ENCODE data around the gene SLC6A6. TPM values are rescaled to one million over a fixed set of nuclear protein-coding genes. Genes with fewer than 3 reads are reported as not detected.

The SLC6A6 gene
- polyA plus RNA-seq, 2 donors: 2.5 to 3.8 TPM

DNA sequence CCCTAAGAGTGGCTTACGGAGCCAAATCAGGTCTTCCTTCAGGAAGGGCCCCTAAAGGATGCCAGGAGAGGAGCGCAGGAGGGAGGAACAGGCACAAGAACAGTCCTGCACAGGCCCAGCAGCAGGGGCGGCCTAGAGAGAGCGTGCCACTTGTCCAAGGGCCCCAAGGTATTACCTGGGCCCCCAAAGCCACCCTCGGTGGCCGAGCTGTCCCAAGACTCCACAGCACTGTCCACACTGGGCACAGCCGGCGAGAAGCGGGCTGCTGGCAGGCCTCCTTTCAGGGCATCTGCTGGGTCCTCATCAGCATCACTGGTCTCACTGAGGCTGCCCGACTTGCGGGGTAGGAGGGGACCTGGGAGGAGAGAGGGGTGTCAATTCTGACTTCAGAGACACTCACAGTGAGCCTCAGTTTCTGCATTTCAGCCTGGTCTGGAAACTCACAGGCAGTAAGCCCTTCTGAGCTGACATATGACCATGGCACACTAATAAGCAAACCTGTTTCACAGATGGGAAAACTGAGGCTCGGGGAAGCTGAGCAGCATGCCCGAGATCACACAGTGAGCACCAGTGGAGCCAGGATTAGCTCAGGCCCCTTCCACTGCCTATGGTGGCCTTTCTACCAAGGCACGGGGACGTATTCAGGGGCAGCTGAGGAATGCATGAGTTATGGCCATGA is 104.4 kb downstream of the SLC6A6 start:
- Histone ChIP-seq H3K9me3 (ENCODE audit: control insufficient read depth in 2 of 2, insufficient read depth in 1 of 2, low read depth in 1 of 2, low read length in 1 of 2) (peaks cover 4 to 7% of the 10 kb centered on the region in 2 donors), H3K27me3 (ENCODE audit: control insufficient read depth in 1 of 2, insufficient read depth in 2 of 2, low read length in 2 of 2) (no peaks in the 10 kb centered on the region), H3K36me3 (ENCODE audit: control insufficient read depth in 2 of 2, insufficient read depth in 2 of 2, low read length in 1 of 2) (no peaks in the 10 kb centered on the region), H3K4me3 (ENCODE audit: low read depth in 1 of 2, low read length in 2 of 2) (no peak overlapping the region), H3K4me1 (ENCODE audit: control insufficient read depth in 2 of 2, insufficient read depth in 2 of 2, low read length in 1 of 2) (no peaks in the 10 kb centered on the region), H3K27ac (ENCODE audit: low read depth in 2 of 2, low read length in 1 of 2) (no peak overlapping the region)
- 88% methylated on average over 15 of the region's 15 CpGs for WGBS, 2 donors

DNA sequence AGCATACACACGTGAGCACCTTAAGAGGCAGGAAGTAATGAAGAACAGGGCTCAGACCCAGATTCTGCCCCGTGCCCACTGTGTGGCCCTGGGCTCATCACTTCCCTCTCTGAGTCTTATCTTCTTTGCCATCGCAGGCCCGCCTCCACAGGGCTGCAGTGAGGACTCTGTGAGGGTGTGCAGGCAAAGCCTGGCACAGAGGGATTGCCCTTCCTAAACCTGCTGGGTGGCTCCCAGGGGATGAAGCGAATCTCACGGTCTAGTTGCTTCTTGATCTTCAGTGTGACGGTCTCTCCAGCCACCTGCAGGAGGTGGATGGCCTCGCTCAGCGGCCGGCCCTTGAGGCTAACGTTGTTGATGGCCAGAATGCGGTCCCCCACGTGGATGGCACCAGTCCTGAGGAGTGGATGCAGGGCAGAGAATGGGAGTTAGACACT is 104.9 kb downstream of the SLC6A6 start:
- Histone ChIP-seq H3K27me3 (ENCODE audit: control insufficient read depth in 1 of 2, insufficient read depth in 2 of 2, low read length in 2 of 2) (no peaks in the 10 kb centered on the region), H3K27ac (ENCODE audit: low read depth in 2 of 2, low read length in 1 of 2) (no peak overlapping the region), H3K9me3 (ENCODE audit: control insufficient read depth in 2 of 2, insufficient read depth in 1 of 2, low read depth in 1 of 2, low read length in 1 of 2) (peaks cover 4 to 7% of the 10 kb centered on the region in 2 donors), H3K36me3 (ENCODE audit: control insufficient read depth in 2 of 2, insufficient read depth in 2 of 2, low read length in 1 of 2) (no peaks in the 10 kb centered on the region), H3K4me1 (ENCODE audit: control insufficient read depth in 2 of 2, insufficient read depth in 2 of 2, low read length in 1 of 2) (no peaks in the 10 kb centered on the region), H3K4me3 (ENCODE audit: low read depth in 1 of 2, low read length in 2 of 2) (no peak overlapping the region)
- 68 to 74% methylated on average over 13 of the region's 13 CpGs for WGBS, 2 donors

- WGBS, 2 donors: 79 to 85% methylated on average over 6 of the region's 6 CpGs
- Histone ChIP-seq H3K27me3 (ENCODE audit: control insufficient read depth in 1 of 2, insufficient read depth in 2 of 2, low read length in 2 of 2) (no peaks in the 10 kb centered on the region), H3K9me3 (ENCODE audit: control insufficient read depth in 2 of 2, insufficient read depth in 1 of 2, low read depth in 1 of 2, low read length in 1 of 2) (peaks cover 4 to 5% of the 10 kb centered on the region in 2 donors), H3K27ac (ENCODE audit: low read depth in 2 of 2, low read length in 1 of 2) (no peak overlapping the region), H3K4me1 (ENCODE audit: control insufficient read depth in 2 of 2, insufficient read depth in 2 of 2, low read length in 1 of 2) (no peaks in the 10 kb centered on the region), H3K36me3 (ENCODE audit: control insufficient read depth in 2 of 2, insufficient read depth in 2 of 2, low read length in 1 of 2) (no peaks in the 10 kb centered on the region), H3K4me3 (ENCODE audit: low read depth in 1 of 2, low read length in 2 of 2) (no peak overlapping the region)
Observed at GRCh38 chr3:14507757-14508504, 105.5 kb downstream of the SLC6A6 start.

- 43 to 49% methylated on average over 3 of the region's 3 CpGs for WGBS, 2 donors
- Histone ChIP-seq H3K27me3 (ENCODE audit: control insufficient read depth in 1 of 2, insufficient read depth in 2 of 2, low read length in 2 of 2) (no peaks in the 10 kb centered on the region), H3K4me1 (ENCODE audit: control insufficient read depth in 2 of 2, insufficient read depth in 2 of 2, low read length in 1 of 2) (no peaks in the 10 kb centered on the region), H3K9me3 (ENCODE audit: control insufficient read depth in 2 of 2, insufficient read depth in 1 of 2, low read depth in 1 of 2, low read length in 1 of 2) (peaks cover 0 to 1% of the 10 kb centered on the region in 2 donors), H3K36me3 (ENCODE audit: control insufficient read depth in 2 of 2, insufficient read depth in 2 of 2, low read length in 1 of 2) (no peaks in the 10 kb centered on the region), H3K4me3 (ENCODE audit: low read depth in 1 of 2, low read length in 2 of 2) (no peak overlapping the region), H3K27ac (ENCODE audit: low read depth in 2 of 2, low read length in 1 of 2) (no peak overlapping the region)
Observed at GRCh38 chr3:14508505-14508819, 106.1 kb downstream of the SLC6A6 start.

GRCh38 chr3:14508966-14509795 is 106.8 kb downstream of the SLC6A6 start:
- H3K4me3 ChIP-seq (ENCODE audit: low read depth in 1 of 2, low read length in 2 of 2): no peak overlapping the region
- no peaks in the 10 kb centered on the region for H3K9me3 ChIP-seq (ENCODE audit: control insufficient read depth in 2 of 2, insufficient read depth in 1 of 2, low read depth in 1 of 2, low read length in 1 of 2)
- H3K4me1 ChIP-seq (ENCODE audit: control insufficient read depth in 2 of 2, insufficient read depth in 2 of 2, low read length in 1 of 2): no peaks in the 10 kb centered on the region
- no peaks in the 10 kb centered on the region for H3K36me3 ChIP-seq (ENCODE audit: control insufficient read depth in 2 of 2, insufficient read depth in 2 of 2, low read length in 1 of 2)
- no peak overlapping the region for H3K27ac ChIP-seq (ENCODE audit: low read depth in 2 of 2, low read length in 1 of 2)
- H3K27me3 ChIP-seq (ENCODE audit: control insufficient read depth in 1 of 2, insufficient read depth in 2 of 2, low read length in 2 of 2): no peaks in the 10 kb centered on the region
- WGBS, 2 donors: 23 to 25% methylated on average over 17 to 22 of the region's 22 CpGs

- Histone ChIP-seq H3K27me3 (ENCODE audit: control insufficient read depth in 1 of 2, insufficient read depth in 2 of 2, low read length in 2 of 2) (no peaks in the 10 kb centered on the region), H3K9me3 (ENCODE audit: control insufficient read depth in 2 of 2, insufficient read depth in 1 of 2, low read depth in 1 of 2, low read length in 1 of 2) (no peaks in the 10 kb centered on the region), H3K27ac (ENCODE audit: low read depth in 2 of 2, low read length in 1 of 2) (no peak overlapping the region), H3K36me3 (ENCODE audit: control insufficient read depth in 2 of 2, insufficient read depth in 2 of 2, low read length in 1 of 2) (no peaks in the 10 kb centered on the region), H3K4me1 (ENCODE audit: control insufficient read depth in 2 of 2, insufficient read depth in 2 of 2, low read length in 1 of 2) (no peaks in the 10 kb centered on the region), H3K4me3 (ENCODE audit: low read depth in 1 of 2, low read length in 2 of 2) (no peak overlapping the region)
- 90 to 92% methylated on average over 10 of the region's 10 CpGs for WGBS, 2 donors
Observed at GRCh38 chr3:14509796-14510100, 107.3 kb downstream of the SLC6A6 start.

- Histone ChIP-seq H3K27ac (ENCODE audit: low read depth in 2 of 2, low read length in 1 of 2) (no peak overlapping the region), H3K4me1 (ENCODE audit: control insufficient read depth in 2 of 2, insufficient read depth in 2 of 2, low read length in 1 of 2) (no peaks in the 10 kb centered on the region), H3K4me3 (ENCODE audit: low read depth in 1 of 2, low read length in 2 of 2) (no peak overlapping the region), H3K27me3 (ENCODE audit: control insufficient read depth in 1 of 2, insufficient read depth in 2 of 2, low read length in 2 of 2) (no peaks in the 10 kb centered on the region), H3K36me3 (ENCODE audit: control insufficient read depth in 2 of 2, insufficient read depth in 2 of 2, low read length in 1 of 2) (no peaks in the 10 kb centered on the region), H3K9me3 (ENCODE audit: control insufficient read depth in 2 of 2, insufficient read depth in 1 of 2, low read depth in 1 of 2, low read length in 1 of 2) (no peaks in the 10 kb centered on the region)
- 86% methylated on average over 23 of the region's 23 CpGs for WGBS, 2 donors
Observed at GRCh38 chr3:14510838-14511622, 108.6 kb downstream of the SLC6A6 start.

GRCh38 chr3:14511623-14512280 is 109.3 kb downstream of the SLC6A6 start:
- Histone ChIP-seq H3K9me3 (ENCODE audit: control insufficient read depth in 2 of 2, insufficient read depth in 1 of 2, low read depth in 1 of 2, low read length in 1 of 2) (no peaks in the 10 kb centered on the region), H3K27me3 (ENCODE audit: control insufficient read depth in 1 of 2, insufficient read depth in 2 of 2, low read length in 2 of 2) (no peaks in the 10 kb centered on the region), H3K27ac (ENCODE audit: low read depth in 2 of 2, low read length in 1 of 2) (no peak overlapping the region), H3K4me3 (ENCODE audit: low read depth in 1 of 2, low read length in 2 of 2) (no peak overlapping the region), H3K4me1 (ENCODE audit: control insufficient read depth in 2 of 2, insufficient read depth in 2 of 2, low read length in 1 of 2) (no peaks in the 10 kb centered on the region), H3K36me3 (ENCODE audit: control insufficient read depth in 2 of 2, insufficient read depth in 2 of 2, low read length in 1 of 2) (no peaks in the 10 kb centered on the region)
- 70 to 71% methylated on average over 11 to 12 of the region's 12 CpGs for WGBS, 2 donors

All from esophagus (tissue), 2 donors.